Measurements from ENCODE around the gene ANKMY1. TPM values are rescaled to one million over a fixed set of nuclear protein-coding genes. Genes with fewer than 3 reads are reported as not detected.

Gene ANKMY1
- total RNA-seq, 1 experiment from 2014 or later = 5.2 TPM

GRCh38 chr2:240464514-240465241, 93.1 kb downstream of the ANKMY1 start:
- in situ Hi-C loops (cut with HindIII; ENCODE audit: low pct_unique_long_range_greater_than_20kb, low sequenced_read_pairs) = no loop called here
- DNase-seq (ENCODE audit: low read depth, low spot score) = no peak

- in situ Hi-C loops (cut with HindIII; ENCODE audit: low pct_unique_long_range_greater_than_20kb, low sequenced_read_pairs) = no loop called here
- no peak for DNase-seq (ENCODE audit: low read depth, low spot score)
Observed at GRCh38 chr2:240463866-240464481, 93.8 kb downstream of the ANKMY1 start.

- in situ Hi-C loops (cut with HindIII; ENCODE audit: low pct_unique_long_range_greater_than_20kb, low sequenced_read_pairs) = no loop called here
- DNase-seq (ENCODE audit: low read depth, low spot score) = no peak
Observed at GRCh38 chr2:240463274-240463865, 94.4 kb downstream of the ANKMY1 start.

- DNase-seq (ENCODE audit: low read depth, low spot score) = no peak
- in situ Hi-C loops (cut with HindIII; ENCODE audit: low pct_unique_long_range_greater_than_20kb, low sequenced_read_pairs) = no loop called here
Observed at GRCh38 chr2:240462707-240463273, 95.0 kb downstream of the ANKMY1 start.

- no peak for DNase-seq (ENCODE audit: low read depth, low spot score)
- in situ Hi-C loops (cut with HindIII; ENCODE audit: low pct_unique_long_range_greater_than_20kb, low sequenced_read_pairs) = no loop called here
Observed at GRCh38 chr2:240462073-240462706, 95.6 kb downstream of the ANKMY1 start.

- DNase-seq (ENCODE audit: low read depth, low spot score) = no peak
- in situ Hi-C loops (cut with HindIII; ENCODE audit: low pct_unique_long_range_greater_than_20kb, low sequenced_read_pairs) = no loop called here
Observed at GRCh38 chr2:240461471-240462072, 96.2 kb downstream of the ANKMY1 start.

- in situ Hi-C loops (cut with HindIII; ENCODE audit: low pct_unique_long_range_greater_than_20kb, low sequenced_read_pairs) = no loop called here
- DNase-seq (ENCODE audit: low read depth, low spot score) = no peak
Observed at GRCh38 chr2:240460781-240461431, 96.9 kb downstream of the ANKMY1 start.

GRCh38 chr2:240460253-240460711, 97.5 kb downstream of the ANKMY1 start:
- DNase-seq (ENCODE audit: low read depth, low spot score) = no peak
- in situ Hi-C loops (cut with HindIII; ENCODE audit: low pct_unique_long_range_greater_than_20kb, low sequenced_read_pairs) = no loop called here

- no peak for DNase-seq (ENCODE audit: low read depth, low spot score)
- in situ Hi-C loops (cut with HindIII; ENCODE audit: low pct_unique_long_range_greater_than_20kb, low sequenced_read_pairs) = no loop called here
Observed at GRCh38 chr2:240459401-240460252, 98.2 kb downstream of the ANKMY1 start.

GRCh38 chr2:240458900-240459391, 98.8 kb downstream of the ANKMY1 start:
- no peak for DNase-seq (ENCODE audit: low read depth, low spot score)
- in situ Hi-C loops (cut with HindIII; ENCODE audit: low pct_unique_long_range_greater_than_20kb, low sequenced_read_pairs) = no loop called here

GRCh38 chr2:240458044-240458899, 99.5 kb downstream of the ANKMY1 start:
- in situ Hi-C loops (cut with HindIII; ENCODE audit: low pct_unique_long_range_greater_than_20kb, low sequenced_read_pairs) = no loop called here
- DNase-seq (ENCODE audit: low read depth, low spot score) = no peak

- no peak for DNase-seq (ENCODE audit: low read depth, low spot score)
- in situ Hi-C loops (cut with HindIII; ENCODE audit: low pct_unique_long_range_greater_than_20kb, low sequenced_read_pairs) = no loop called here
Observed at GRCh38 chr2:240457223-240458043, 100.4 kb downstream of the ANKMY1 start.

GRCh38 chr2:240456447-240457222, 101.2 kb downstream of the ANKMY1 start:
- DNase-seq (ENCODE audit: low read depth, low spot score) = no peak
- in situ Hi-C loops (cut with HindIII; ENCODE audit: low pct_unique_long_range_greater_than_20kb, low sequenced_read_pairs) = no loop called here
